ENCODE measurements around the gene NHLH2.

NHLH2 gene

GRCh38 chr1:115840605-115841460 lies at the start of gene NHLH2:
TSS of gene NHLH2 (minus strand) at chr1:115841126. CDS start at chr1:115838372, 2,754 bp downstream.
- intact Hi-C loops (cut with micrococcal nuclease): no loop called here
- Mint-ChIP-seq H3K36me3 (ENCODE audit: low read depth) (no peaks in the 10 kb centered on the region), H3K27me3 (peaks cover 68% of the 10 kb centered on the region), H3K4me1 (ENCODE audit: low read depth) (peaks cover 22% of the 10 kb centered on the region), H3K27ac (no peak within 1 kb of the TSS), H3K9me3 (peaks cover 6% of the 10 kb centered on the region), H3K4me3 (no peak within 1 kb of the TSS)

DNA sequence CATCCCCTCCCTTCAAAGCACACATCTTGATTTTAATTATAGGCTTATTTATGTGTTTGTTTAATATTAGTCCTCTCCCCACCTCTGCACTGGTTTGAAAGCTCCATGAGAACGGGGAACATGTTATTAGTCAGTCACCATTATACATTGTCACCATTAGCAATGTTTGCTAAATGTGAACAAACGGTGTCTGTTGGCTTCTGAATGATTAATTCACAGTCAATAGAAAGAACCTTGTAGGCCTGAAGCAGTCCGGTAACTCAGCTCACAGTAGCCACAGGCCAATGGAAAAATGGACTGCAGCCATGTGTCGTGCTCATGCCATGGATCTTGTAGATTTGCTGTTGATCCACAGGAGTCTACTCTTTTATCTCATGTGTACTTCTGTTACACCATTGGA lies 49.7 kb upstream of the NHLH2 start:
- Mint-ChIP-seq H3K4me3 (no peak overlapping the region), H3K36me3 (ENCODE audit: low read depth) (no peaks in the 10 kb centered on the region), H3K27ac (no peak overlapping the region), H3K27me3 (no peaks in the 10 kb centered on the region), H3K9me3 (no peaks in the 10 kb centered on the region), H3K4me1 (ENCODE audit: low read depth) (no peaks in the 10 kb centered on the region)
- intact Hi-C loops (cut with micrococcal nuclease): no loop called here

DNA sequence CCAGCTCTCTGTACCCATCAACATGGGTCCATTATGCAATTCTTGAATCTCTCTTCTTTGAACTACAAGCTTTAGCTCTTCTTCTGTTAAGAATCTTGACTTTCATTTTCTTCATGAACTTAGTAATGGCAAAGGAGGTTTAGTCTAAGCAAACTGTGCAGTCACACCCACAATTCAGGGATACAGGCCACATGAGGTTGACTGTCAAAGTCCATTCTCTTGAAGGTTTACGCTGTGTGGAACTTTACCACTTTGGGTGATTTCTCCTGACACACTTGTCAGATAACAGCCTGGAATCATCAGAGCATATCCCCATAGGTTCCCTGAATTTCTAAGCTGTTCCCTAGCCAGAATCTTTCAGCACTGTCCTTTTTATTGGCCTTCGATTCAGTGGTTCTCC lies 48.0 kb upstream of the NHLH2 start:
- Mint-ChIP-seq H3K27ac (no peak overlapping the region), H3K36me3 (ENCODE audit: low read depth) (no peaks in the 10 kb centered on the region), H3K9me3 (no peaks in the 10 kb centered on the region), H3K27me3 (no peaks in the 10 kb centered on the region), H3K4me1 (ENCODE audit: low read depth) (no peaks in the 10 kb centered on the region), H3K4me3 (no peak overlapping the region)
- intact Hi-C loops (cut with micrococcal nuclease): no loop called here

GRCh38 chr1:115882913-115883902 lies 42.3 kb upstream of the NHLH2 start:
- no peaks in the 10 kb centered on the region for H3K4me1 Mint-ChIP-seq (ENCODE audit: low read depth)
- H3K27ac Mint-ChIP-seq: no peak overlapping the region
- H3K36me3 Mint-ChIP-seq (ENCODE audit: low read depth): no peaks in the 10 kb centered on the region
- intact Hi-C loops (cut with micrococcal nuclease): loop anchor here (5.0 kb wide), 1 partner anchor 76 kb away; no protein-coding TSS in a partner anchor
- H3K4me3 Mint-ChIP-seq: no peak overlapping the region
- peaks cover 5% of the 10 kb centered on the region for H3K27me3 Mint-ChIP-seq
- no peaks in the 10 kb centered on the region for H3K9me3 Mint-ChIP-seq

GRCh38 chr1:115880981-115881672 lies 40.2 kb upstream of the NHLH2 start:
- H3K27me3 Mint-ChIP-seq: peaks cover 5% of the 10 kb centered on the region
- no peaks in the 10 kb centered on the region for H3K4me1 Mint-ChIP-seq (ENCODE audit: low read depth)
- no peak overlapping the region for H3K27ac Mint-ChIP-seq
- H3K9me3 Mint-ChIP-seq: no peaks in the 10 kb centered on the region
- H3K36me3 Mint-ChIP-seq (ENCODE audit: low read depth): no peaks in the 10 kb centered on the region
- no peak overlapping the region for H3K4me3 Mint-ChIP-seq
- intact Hi-C loops (cut with micrococcal nuclease): loop anchor here (5.0 kb wide), 1 partner anchor 74 kb away; no protein-coding TSS in a partner anchor

DNA sequence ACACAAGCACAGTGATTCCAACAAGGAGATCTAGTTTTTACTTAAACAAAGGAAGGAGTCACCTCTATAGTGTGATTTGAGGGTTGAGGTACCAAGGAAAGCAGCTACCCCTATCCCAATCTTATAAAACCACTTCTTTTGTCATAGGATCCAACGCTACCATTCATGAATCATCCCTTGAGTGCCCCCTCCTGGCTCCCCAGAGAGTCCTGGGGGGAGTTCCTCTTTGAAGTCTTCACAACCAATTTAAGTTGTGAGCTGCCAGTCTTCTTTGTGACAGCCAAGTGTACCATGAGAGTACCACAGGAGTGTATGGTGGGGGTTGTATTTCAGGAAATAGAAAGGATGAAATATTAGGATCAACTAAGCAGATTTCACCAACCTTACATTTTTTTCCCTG lies 39.1 kb upstream of the NHLH2 start:
- intact Hi-C loops (cut with micrococcal nuclease): loop anchor here (5.0 kb wide), 1 partner anchor 73 kb away; no protein-coding TSS in a partner anchor
- H3K4me1 Mint-ChIP-seq (ENCODE audit: low read depth): no peaks in the 10 kb centered on the region
- no peaks in the 10 kb centered on the region for H3K36me3 Mint-ChIP-seq (ENCODE audit: low read depth)
- no peak overlapping the region for H3K27ac Mint-ChIP-seq
- peaks cover 5% of the 10 kb centered on the region for H3K27me3 Mint-ChIP-seq
- H3K4me3 Mint-ChIP-seq: no peak overlapping the region
- no peaks in the 10 kb centered on the region for H3K9me3 Mint-ChIP-seq

DNA sequence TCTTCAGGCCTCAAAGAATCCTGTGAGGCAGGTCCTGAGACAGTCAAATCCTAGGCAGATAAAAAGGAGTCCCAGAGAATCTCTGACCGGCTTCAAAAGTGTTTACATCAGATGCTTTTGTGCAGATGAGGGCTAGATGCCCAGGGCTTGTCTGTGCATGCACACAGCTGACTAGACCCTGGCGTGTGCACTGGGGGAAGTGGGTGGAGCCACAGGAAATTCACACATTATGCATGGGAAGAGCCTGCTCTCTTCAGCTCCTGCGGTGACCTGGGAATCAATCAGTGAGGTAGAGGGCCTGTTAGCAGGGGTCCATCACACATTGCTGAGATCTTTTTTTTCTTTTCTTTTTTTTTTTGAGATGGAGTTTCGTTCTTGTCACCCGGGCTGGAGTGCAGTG lies 36.6 kb upstream of the NHLH2 start:
- Mint-ChIP-seq H3K4me3 (no peak overlapping the region), H3K27ac (no peak overlapping the region), H3K36me3 (ENCODE audit: low read depth) (no peaks in the 10 kb centered on the region), H3K27me3 (peaks cover 5% of the 10 kb centered on the region), H3K4me1 (ENCODE audit: low read depth) (peaks cover 12% of the 10 kb centered on the region), H3K9me3 (no peaks in the 10 kb centered on the region)
- intact Hi-C loops (cut with micrococcal nuclease): no loop called here

DNA sequence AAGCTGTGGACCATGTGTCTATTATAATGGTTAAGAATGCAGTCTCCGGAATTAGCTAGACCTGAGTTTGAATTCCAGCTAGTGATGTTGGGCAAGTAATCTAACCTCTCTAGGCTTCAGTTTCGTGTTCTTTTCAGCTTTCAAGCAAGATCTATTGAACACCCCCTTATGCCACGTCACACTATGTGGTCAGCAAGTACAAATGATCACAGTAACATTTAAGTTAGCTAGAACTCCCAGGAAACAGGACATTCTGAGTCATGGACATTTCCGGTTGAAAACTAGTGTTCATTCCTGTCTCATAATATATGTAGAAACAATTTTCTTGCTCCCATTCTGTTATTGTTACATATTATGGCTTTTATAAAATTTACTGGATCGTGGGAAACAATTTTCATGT lies 34.0 kb upstream of the NHLH2 start:
- peaks cover 2% of the 10 kb centered on the region for H3K27me3 Mint-ChIP-seq
- intact Hi-C loops (cut with micrococcal nuclease): no loop called here
- no peak overlapping the region for H3K4me3 Mint-ChIP-seq
- no peaks in the 10 kb centered on the region for H3K9me3 Mint-ChIP-seq
- peaks cover 12% of the 10 kb centered on the region for H3K4me1 Mint-ChIP-seq (ENCODE audit: low read depth)
- H3K27ac Mint-ChIP-seq: no peak overlapping the region
- no peaks in the 10 kb centered on the region for H3K36me3 Mint-ChIP-seq (ENCODE audit: low read depth)

- no peak overlapping the region for H3K27ac Mint-ChIP-seq
- intact Hi-C loops (cut with micrococcal nuclease): no loop called here
- no peaks in the 10 kb centered on the region for H3K9me3 Mint-ChIP-seq
- H3K36me3 Mint-ChIP-seq (ENCODE audit: low read depth): no peaks in the 10 kb centered on the region
- peaks cover 2% of the 10 kb centered on the region for H3K27me3 Mint-ChIP-seq
- H3K4me3 Mint-ChIP-seq: no peak overlapping the region
- peaks cover 12% of the 10 kb centered on the region for H3K4me1 Mint-ChIP-seq (ENCODE audit: low read depth)
These were observed 33.6 kb upstream of the NHLH2 start for GRCh38 chr1:115874497-115874896.

DNA sequence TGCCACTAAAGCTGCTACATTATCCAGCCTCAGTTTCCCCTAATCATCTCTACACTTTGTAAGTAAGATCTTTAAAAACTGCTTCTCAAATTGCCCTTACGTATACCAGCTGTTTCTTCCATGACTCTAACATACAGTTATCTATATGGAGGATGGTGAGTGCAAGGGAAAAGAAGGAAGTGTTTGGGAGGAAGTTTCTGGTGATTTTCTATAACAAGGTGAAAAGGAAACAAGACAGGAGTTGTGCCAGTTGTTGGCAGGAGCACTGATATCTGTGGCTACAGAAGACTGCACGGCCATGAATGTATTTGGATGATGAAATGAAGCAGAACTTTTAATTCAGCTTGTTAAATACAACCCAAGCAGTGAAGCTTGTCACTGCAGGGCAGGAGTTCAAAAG lies 32.3 kb upstream of the NHLH2 start:
- Mint-ChIP-seq H3K27ac (no peak overlapping the region), H3K4me1 (ENCODE audit: low read depth) (peaks cover 12% of the 10 kb centered on the region), H3K4me3 (no peak overlapping the region), H3K27me3 (peaks cover 2% of the 10 kb centered on the region), H3K9me3 (no peaks in the 10 kb centered on the region), H3K36me3 (ENCODE audit: low read depth) (no peaks in the 10 kb centered on the region)
- intact Hi-C loops (cut with micrococcal nuclease): no loop called here

DNA sequence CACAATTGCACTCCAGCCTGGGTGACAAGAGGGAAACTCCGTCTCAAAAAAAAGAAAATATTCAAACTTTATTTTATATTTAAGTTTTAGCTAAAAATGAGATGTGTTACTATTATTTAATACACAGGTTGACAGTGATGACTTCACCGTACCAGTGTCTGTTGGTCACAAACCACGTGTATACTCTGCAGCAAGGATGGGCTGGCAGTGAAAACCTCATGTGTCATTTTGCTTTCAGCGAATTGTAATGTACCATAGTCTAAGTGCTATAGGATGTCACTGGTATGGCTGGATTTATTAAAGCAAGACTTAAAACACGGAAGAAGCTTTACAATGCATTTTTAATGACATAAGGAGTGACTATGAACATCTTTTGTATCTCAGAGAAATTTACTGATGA lies 28.1 kb upstream of the NHLH2 start:
- Mint-ChIP-seq H3K27ac (no peak overlapping the region), H3K9me3 (no peaks in the 10 kb centered on the region), H3K4me3 (no peak overlapping the region), H3K27me3 (peaks cover 2% of the 10 kb centered on the region), H3K36me3 (ENCODE audit: low read depth) (no peaks in the 10 kb centered on the region), H3K4me1 (ENCODE audit: low read depth) (peaks cover 21% of the 10 kb centered on the region)
- intact Hi-C loops (cut with micrococcal nuclease): no loop called here

DNA sequence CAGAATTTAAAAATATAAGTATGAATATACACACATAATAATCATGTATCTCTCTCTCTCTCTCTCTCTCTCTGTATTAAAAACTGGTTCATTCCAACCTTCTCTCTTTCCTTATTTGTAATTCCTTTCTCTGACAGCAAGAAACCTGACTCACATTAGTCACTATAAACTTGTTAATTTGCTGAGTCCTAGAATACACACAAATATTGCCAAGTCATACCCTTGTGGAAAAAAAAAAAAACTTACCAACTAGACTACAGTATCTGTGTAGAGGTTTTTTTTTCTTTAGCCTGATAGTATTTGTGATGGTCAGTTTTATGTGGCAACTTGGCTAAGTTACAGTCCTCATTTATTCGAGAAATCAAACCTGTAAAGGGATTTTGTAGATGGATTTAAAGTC lies 26.3 kb upstream of the NHLH2 start:
- intact Hi-C loops (cut with micrococcal nuclease): no loop called here
- Mint-ChIP-seq H3K4me3 (no peak overlapping the region), H3K27me3 (no peaks in the 10 kb centered on the region), H3K27ac (no peak overlapping the region), H3K4me1 (ENCODE audit: low read depth) (peaks cover 9% of the 10 kb centered on the region), H3K9me3 (no peaks in the 10 kb centered on the region), H3K36me3 (ENCODE audit: low read depth) (no peaks in the 10 kb centered on the region)

DNA sequence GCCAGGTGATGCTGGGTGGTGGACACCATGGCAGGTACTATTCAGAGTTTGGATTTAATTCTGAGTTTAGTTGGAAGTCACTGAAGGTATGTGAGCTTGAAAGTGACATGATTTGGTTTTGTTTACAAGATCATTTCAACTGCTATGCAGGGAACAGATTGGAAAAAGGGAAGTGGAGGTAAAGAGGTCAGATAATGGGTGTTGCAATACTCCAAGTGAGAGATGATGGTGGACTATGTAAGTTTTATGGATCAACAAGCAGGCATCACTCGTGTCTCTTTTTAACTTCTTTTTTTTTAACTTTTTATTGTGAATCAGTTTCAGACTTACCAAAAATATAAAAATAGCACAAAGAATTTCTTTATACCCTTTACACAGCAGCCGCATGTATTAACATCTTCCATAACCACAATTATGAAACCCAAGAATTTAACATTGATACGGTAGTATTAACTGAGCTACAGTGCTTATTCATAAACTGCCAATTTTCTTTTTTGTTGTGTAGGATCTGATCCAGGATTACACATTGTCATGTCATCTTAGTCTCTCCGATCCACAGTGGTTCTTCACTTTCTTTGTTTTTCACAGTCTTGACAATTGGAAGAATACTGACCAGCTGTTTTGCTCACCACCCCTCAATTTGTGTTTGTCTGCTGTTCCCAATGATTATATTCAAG lies 24.9 kb upstream of the NHLH2 start:
- Mint-ChIP-seq H3K9me3 (no peaks in the 10 kb centered on the region), H3K4me3 (no peak overlapping the region), H3K27me3 (no peaks in the 10 kb centered on the region), H3K27ac (no peak overlapping the region), H3K4me1 (ENCODE audit: low read depth) (peaks cover 9% of the 10 kb centered on the region), H3K36me3 (ENCODE audit: low read depth) (no peaks in the 10 kb centered on the region)
- intact Hi-C loops (cut with micrococcal nuclease): no loop called here

Measured in dendritic cell treated with granulocyte-macrophage colony-stimulating factor and Interleukin-4, amounts not matched to agents 40 ng/mL and 50 ng/mL, for 4 days (primary cell).